H54 (cell line): ENCODE data around the gene NDUFV2.

ENCODE experiments used
- DNase-seq: peaks from one replicate; pipeline ENCODE4 v3.0.0; 2011; ENCODE audit warnings: low spot score, mixed read lengths; ENCODE audit not compliant: insufficient read length
- FAIRE-seq: peaks from 3 replicates; lab custom pipeline; 2011; peaks lifted over from hg19 to GRCh38; lab: Jason Lieb, UNC
- POLR2A ChIP-seq: IDR thresholded peaks from 2 replicates; pipeline ENCODE4 v1.6.1; 2011; ENCODE audit warnings: low read depth, mild to moderate bottlenecking, low read length

Gene NDUFV2

GRCh38 chr18:9113468-9114149 is 11.1 kb downstream of the NDUFV2 start:
- FAIRE-seq (no peak), DNase-seq (no peak)
- TF ChIP-seq POLR2A: no peak

DNA sequence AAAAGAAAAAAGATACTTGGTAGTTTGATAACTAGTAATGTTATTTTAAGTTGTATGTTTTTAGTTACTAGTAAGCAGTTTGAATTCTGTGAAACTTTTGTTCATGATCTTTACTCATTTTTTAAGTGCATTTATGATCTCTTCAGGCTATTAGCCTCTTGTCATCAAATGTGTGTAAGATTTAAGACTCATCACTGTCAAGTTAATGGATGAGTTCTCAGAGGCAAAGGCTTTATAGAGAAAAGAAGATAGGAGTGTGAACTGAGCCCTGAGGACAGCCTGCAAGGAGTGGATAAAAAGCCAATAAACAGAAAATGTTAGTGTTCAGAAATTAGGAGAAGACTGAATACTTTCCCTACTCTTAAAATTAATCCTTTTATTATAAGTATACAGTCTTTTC is 13.5 kb downstream of the NDUFV2 start:
- no peak for TF ChIP-seq POLR2A
- DNase-seq (no peak), FAIRE-seq (no peak)

- no peak for DNase-seq
- no peak for TF ChIP-seq POLR2A
- FAIRE-seq: peak; percentile 41
These were observed 15.7 kb downstream of the NDUFV2 start for GRCh38 chr18:9117980-9118841.

- DNase-seq (no peak), FAIRE-seq (no peak)
- TF ChIP-seq POLR2A: no peak
These were observed 18.3 kb downstream of the NDUFV2 start for GRCh38 chr18:9120796-9121195.

DNA sequence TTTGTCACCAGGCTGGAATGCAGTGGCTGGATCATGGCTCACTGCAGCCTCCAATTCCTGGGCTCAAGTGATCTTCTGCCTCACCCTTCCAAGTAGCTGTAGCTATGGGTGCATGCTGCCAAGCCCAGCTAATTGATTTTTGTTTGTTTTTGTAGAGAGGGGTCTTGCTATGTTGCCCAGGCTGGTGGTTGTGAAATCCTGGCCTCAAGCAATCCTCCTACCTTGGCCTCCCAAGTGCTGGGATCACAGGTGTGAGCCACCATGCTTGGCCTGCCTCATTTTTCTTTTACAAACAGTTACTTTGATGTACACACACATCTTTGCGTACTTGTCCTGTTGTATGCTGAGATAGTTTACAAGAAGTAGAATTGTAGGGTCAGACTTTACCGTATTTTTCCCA is 21.0 kb downstream of the NDUFV2 start:
- no peak for DNase-seq
- FAIRE-seq: no peak
- no peak for TF ChIP-seq POLR2A

DNA sequence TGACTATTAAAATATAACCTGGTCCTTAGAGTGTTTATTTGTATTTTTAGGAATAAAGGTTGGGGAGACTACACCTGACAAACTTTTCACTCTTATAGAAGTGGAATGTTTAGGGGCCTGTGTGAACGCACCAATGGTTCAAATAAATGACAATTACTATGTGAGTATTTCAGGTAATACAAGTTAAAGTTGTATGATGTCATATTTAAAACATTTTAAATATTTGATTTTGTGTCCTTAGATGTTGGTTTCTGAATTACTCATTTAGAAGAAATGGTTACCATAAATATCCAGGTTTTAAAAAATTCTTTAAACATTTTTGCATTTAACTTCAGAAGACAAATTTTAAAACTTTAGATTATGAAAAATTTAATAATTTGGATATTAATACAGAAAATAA is 22.3 kb downstream of the NDUFV2 start:
- DNase-seq (no peak), FAIRE-seq (no peak)
- TF ChIP-seq POLR2A: no peak

GRCh38 chr18:9126337-9126736 is 23.8 kb downstream of the NDUFV2 start:
- no peak for TF ChIP-seq POLR2A
- FAIRE-seq: no peak

GRCh38 chr18:9130195-9130594 is 27.7 kb downstream of the NDUFV2 start:
- no peak for TF ChIP-seq POLR2A
- no peak for FAIRE-seq
- no peak for DNase-seq

More at GRCh38 chr18:9126337-9126736, 23.8 kb downstream of the NDUFV2 start:
- no peak for DNase-seq

- TF ChIP-seq POLR2A: no peak
- DNase-seq (no peak), FAIRE-seq (no peak)
These were observed 28.3 kb downstream of the NDUFV2 start for GRCh38 chr18:9130806-9131205.

GRCh38 chr18:9132628-9133027 is 30.1 kb downstream of the NDUFV2 start:
- FAIRE-seq (no peak), DNase-seq (no peak)
- TF ChIP-seq POLR2A: no peak

DNA sequence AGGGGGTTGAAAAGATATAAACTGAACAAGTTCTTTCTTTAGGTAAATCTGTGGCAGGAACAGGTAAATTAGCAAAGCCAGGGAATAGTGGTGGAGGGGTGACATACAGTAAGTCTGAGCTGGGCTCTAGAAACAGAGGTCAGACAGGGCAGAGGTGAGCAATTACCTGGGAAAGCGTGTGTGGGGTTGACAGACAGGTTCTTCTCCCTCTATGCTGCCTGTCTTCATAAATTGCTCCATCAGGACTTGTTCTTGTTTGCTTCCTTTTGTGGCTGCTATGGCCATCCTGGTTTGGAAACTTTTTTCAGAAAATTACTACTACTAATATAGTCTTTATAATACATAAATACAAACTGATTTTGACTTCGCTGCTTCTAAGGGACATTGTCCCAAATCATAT is 30.7 kb downstream of the NDUFV2 start:
- no peak for TF ChIP-seq POLR2A

GRCh38 chr18:9135081-9135911 is 32.8 kb downstream of the NDUFV2 start:
- no peak for DNase-seq
- TF ChIP-seq POLR2A: no peak
- no peak for FAIRE-seq

More for the DNA sequence above, 30.7 kb downstream of the NDUFV2 start:
- DNase-seq (no peak), FAIRE-seq (no peak)

- DNase-seq: no peak
- TF ChIP-seq POLR2A: no peak
- no peak for FAIRE-seq
These were observed 33.4 kb downstream of the NDUFV2 start for GRCh38 chr18:9135912-9136314.
